SK-N-SH (cell line): ENCODE results near the gene KCNA5. TPM values are rescaled to one million over a fixed set of nuclear protein-coding genes. Genes with fewer than 3 reads are reported as not detected.

Experiments used
- CTCF ChIA-PET: fragments of 300-600, 350-600 bp; formaldehyde crosslinking; extraction: SDS; loops from one replicate; lab custom pipeline; 2021; lab: Yijun Ruan, JAX
- POLR2A ChIA-PET: fragments of 350-600 bp; sonication (Branson Sonifier 250); formaldehyde crosslinking; extraction: SDS; loops from one replicate; lab custom pipeline; 2020; ENCODE audit warnings: antibody characterized with exemption, inconsistent platforms; lab: Yijun Ruan, JAX
- DNase-seq: peaks from one replicate; pipeline ENCODE4 v3.0.0; 2012
- H2AFZ ChIP-seq: fragments of 200-600 bp; sonication (generic); 2 replicates; pipeline ENCODE4 v1.8.1; 2016; ENCODE audit warnings: antibody characterized with exemption, mild to moderate bottlenecking, low read depth
- H3F3A ChIP-seq: fragments of 200-600 bp; sonication (generic); replicated peaks from 2 replicates; pipeline ENCODE3; 2016; ENCODE audit warnings: antibody characterized with exemption, mild to moderate bottlenecking; ENCODE audit not compliant: insufficient read depth
- H3K27ac ChIP-seq, 2 experiments: fragments of 200-500 bp in 1 of 2; fragments of 200-600 bp in 1 of 2; sonication (Bioruptor generic) in 1 of 2; sonication (generic), shearing (Covaris generic) in 1 of 2; 2 replicates each; pipeline versions ENCODE4 v1.5.1 to v1.6.1; 2014 to 2016; ENCODE audit warnings: low read depth in 2 of 2, inconsistent platforms in 1 of 2, low read length in 1 of 2, mild to moderate bottlenecking in 1 of 2, mixed read lengths in 1 of 2
- H3K27me3 ChIP-seq: fragments of 200-600 bp; sonication (generic), shearing (Covaris generic); 2 replicates; pipeline ENCODE4 v1.6.1; 2016; ENCODE audit warnings: mixed run types; ENCODE audit not compliant: insufficient read depth
- H3K36me3 ChIP-seq, 2 experiments: fragments of 200-500 bp in 1 of 2; fragments of 200-600 bp in 1 of 2; sonication (Bioruptor generic) in 1 of 2; sonication (generic) in 1 of 2; replicated peaks in 1 of 2; 2 replicates each; pipeline versions ENCODE3 to v1.5.1; 2014 to 2016; ENCODE audit warnings: low read length in 1 of 2, mild to moderate bottlenecking in 1 of 2; ENCODE audit not compliant: insufficient read depth in 2 of 2, control insufficient read depth in 1 of 2
- H3K4me1 ChIP-seq, 2 experiments: fragments of 200-500 bp in 1 of 2; fragments of 200-600 bp in 1 of 2; sonication (Bioruptor generic) in 1 of 2; sonication (generic), shearing (Covaris generic) in 1 of 2; 2 replicates each; pipeline versions ENCODE4 v1.5.1 to v1.6.1; 2014 to 2016; ENCODE audit warnings: low read depth in 1 of 2, low read length in 1 of 2, mixed run types in 1 of 2; ENCODE audit not compliant: insufficient read depth in 2 of 2, control insufficient read depth in 1 of 2
- H3K4me2 ChIP-seq: fragments of 200-600 bp; sonication (generic), shearing (Covaris generic); 2 replicates; pipeline ENCODE4 v1.6.1; 2017; ENCODE audit warnings: mixed run types
- H3K4me3 ChIP-seq, 2 experiments: fragments of 200-500 bp in 1 of 2; fragments of 200-600 bp in 1 of 2; sonication (Bioruptor generic) in 1 of 2; sonication (generic), shearing (Covaris generic) in 1 of 2; 2 replicates each; pipeline versions ENCODE4 v1.5.1 to v1.8.1; 2014 to 2016; ENCODE audit warnings: low read depth in 2 of 2, inconsistent platforms in 1 of 2, low read length in 1 of 2, mild to moderate bottlenecking in 1 of 2, mixed read lengths in 1 of 2, moderate library complexity in 1 of 2
- H3K79me2 ChIP-seq: fragments of 200-600 bp; sonication (generic); 2 replicates; pipeline ENCODE4 v1.8.1; 2017; ENCODE audit warnings: mild to moderate bottlenecking; ENCODE audit not compliant: insufficient read depth
- H3K9ac ChIP-seq: fragments of 200-600 bp; sonication (generic); 2 replicates; pipeline ENCODE4 v1.6.1; 2017; ENCODE audit warnings: mixed run types
- H3K9me2 ChIP-seq: fragments of 200-600 bp; sonication (generic); 2 replicates; pipeline ENCODE4 v1.6.1; 2017; ENCODE audit warnings: mixed run types
- H3K9me3 ChIP-seq: fragments of 200-600 bp; sonication (generic); 2 replicates; pipeline ENCODE4 v1.6.1; 2017; ENCODE audit warnings: mixed run types, mild to moderate bottlenecking, moderate library complexity
- H4K20me1 ChIP-seq: fragments of 200-600 bp; sonication (generic); 2 replicates; pipeline ENCODE4 v1.6.1; 2017; ENCODE audit warnings: mild to moderate bottlenecking, mixed run types; ENCODE audit not compliant: insufficient read depth
- CHD2 ChIP-seq: fragments of 150-350 bp; IDR thresholded peaks from 2 replicates; pipeline ENCODE4 v1.6.1; 2018; ENCODE audit warnings: low read length; ENCODE audit not compliant: partially characterized antibody
- ELF1 ChIP-seq: IDR thresholded peaks from 2 replicates; pipeline ENCODE4 v1.4.0; 2012
- EZH2phosphoT487 ChIP-seq: fragments of 200-600 bp; sonication (generic); IDR thresholded peaks from 2 replicates; pipeline ENCODE4 v1.6.1; 2017; ENCODE audit warnings: low read depth, mixed run types, mild to moderate bottlenecking, antibody characterized with exemption, moderate library complexity, borderline replicate concordance
- FOXJ3 ChIP-seq: sonication (generic); formaldehyde crosslinking; IDR thresholded peaks from 2 replicates; pipeline ENCODE4 v1.5.1; 2020; ENCODE audit warnings: mild to moderate bottlenecking, missing genetic modification reagents
- FOXM1 ChIP-seq: IDR thresholded peaks from 2 replicates; pipeline ENCODE4 v1.4.0; 2012; ENCODE audit warnings: low read depth, mild to moderate bottlenecking
- JUND ChIP-seq: IDR thresholded peaks from 2 replicates; pipeline ENCODE4 v1.4.0; 2012
- MEF2A ChIP-seq: IDR thresholded peaks from 2 replicates; pipeline ENCODE4 v1.4.0; 2012; ENCODE audit warnings: low read depth, borderline replicate concordance
- MXI1 ChIP-seq: IDR thresholded peaks from 2 replicates; pipeline ENCODE4 v1.6.1; 2012; ENCODE audit warnings: mild to moderate bottlenecking, low read depth, low read length, improper control_type of control experiment
- NFIC ChIP-seq: IDR thresholded peaks from 2 replicates; pipeline ENCODE4 v1.4.0; 2012; ENCODE audit warnings: borderline replicate concordance
- NRF1 ChIP-seq: IDR thresholded peaks from 2 replicates; pipeline ENCODE4 v1.6.1; 2012; ENCODE audit warnings: low read depth, mild to moderate bottlenecking, low read length
- RCOR1 ChIP-seq: fragments of 150-350 bp; IDR thresholded peaks from 2 replicates; pipeline ENCODE4 v1.6.1; 2017; ENCODE audit warnings: antibody characterized with exemption, low read length
- RXRA ChIP-seq: IDR thresholded peaks from 2 replicates; pipeline ENCODE4 v1.4.0; 2012; ENCODE audit warnings: low read depth, mild to moderate bottlenecking, borderline replicate concordance
- SMC3 ChIP-seq: IDR thresholded peaks from 2 replicates; pipeline ENCODE4 v1.6.1; 2012; ENCODE audit warnings: low read depth, low read length, improper control_type of control experiment
- TAF1 ChIP-seq: IDR thresholded peaks from 2 replicates; pipeline ENCODE4 v1.6.1; 2012; ENCODE audit warnings: low read depth, mild to moderate bottlenecking, low read length, moderate library complexity, borderline replicate concordance
- YY1 ChIP-seq: IDR thresholded peaks from 2 replicates; pipeline ENCODE4 v1.4.0; 2012; ENCODE audit warnings: low read depth, mild to moderate bottlenecking
- WGBS: methylation state at CpG from one replicate; pipeline ENCODE4 v1.1.6; 2017; ENCODE audit warnings: low lambda C conversion rate; 5-methylcytosine and 5-hydroxymethylcytosine counted together
- polyA plus RNA-seq, 3 experiments: library from polyadenylated mRNA; depleted of rRNA; stranded (reverse); fragments of >200 nt; gene quantifications; 2 replicates each; pipeline ENCODE4 v1.2.3, GENCODE V29; 2012
- TF ChIP-seq, protein P1 (sequence below): IDR thresholded peaks from 2 replicates; pipeline ENCODE4 v1.4.0; 2012; ENCODE audit warnings: low read depth, borderline replicate concordance
- TF ChIP-seq, protein P2 (sequence below): IDR thresholded peaks from 2 replicates; pipeline ENCODE4 v1.4.0; 2012; ENCODE audit warnings: low read depth, borderline replicate concordance
- TF ChIP-seq, protein P3 (sequence below): IDR thresholded peaks from 2 replicates; pipeline ENCODE4 v1.4.0; 2012; ENCODE audit warnings: low read depth
- TF ChIP-seq, protein P4 (sequence below): fragments of 150-350 bp; IDR thresholded peaks from 2 replicates; pipeline ENCODE4 v1.6.1; 2016; ENCODE audit warnings: mild to moderate bottlenecking, low read depth, low read length
- TF ChIP-seq, protein P5 (sequence below): IDR thresholded peaks from 2 replicates; pipeline ENCODE4 v1.6.1; 2012; ENCODE audit warnings: mild to moderate bottlenecking, low read depth, low read length, moderate library complexity

Gene KCNA5
- polyA plus RNA-seq, 1 of the 3 experiments (the other 2 are of a cell fraction): not detected

DNA sequence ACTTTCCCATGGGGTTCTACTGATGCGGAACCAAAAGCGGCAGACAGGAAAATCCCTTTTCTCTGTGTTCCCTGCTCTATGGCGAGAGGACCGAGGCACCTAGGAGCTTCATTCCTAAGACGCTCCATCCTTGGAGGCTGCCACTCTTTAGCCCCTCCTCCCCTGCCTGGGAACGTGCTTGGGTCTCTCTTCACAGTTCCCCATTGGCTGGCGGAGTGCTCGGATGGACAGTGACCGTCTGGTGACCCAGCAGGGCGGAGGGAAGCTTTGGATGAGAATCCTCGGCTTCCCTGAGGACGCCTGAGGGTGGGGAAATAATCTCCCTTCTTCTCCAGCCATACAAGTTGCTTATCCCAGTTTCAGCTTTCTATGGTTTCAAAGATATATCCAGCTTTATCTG lies 37.3 kb downstream of the KCNA5 start:
- Histone ChIP-seq H3K27me3 (peaks cover 47% of the 10 kb centered on the region), H3K36me3 (no peaks in the 10 kb centered on the region), H4K20me1 (no peaks in the 10 kb centered on the region), H3F3A (peaks cover 6% of the 10 kb centered on the region), H3K9me3 (no peaks in the 10 kb centered on the region), H3K9me2 (no peaks in the 10 kb centered on the region), H3K79me2 (no peaks in the 10 kb centered on the region), H3K27ac (no peak overlapping the region), H3K4me2 (no peak overlapping the region), H3K4me3 (no peak overlapping the region), H3K4me1 (peaks cover 7 to 10% of the 10 kb centered on the region in 2 experiments; a peak in 3 of 4 replicates), H2AFZ (no peak overlapping the region), H3K9ac (no peak overlapping the region)
- WGBS: 17% methylated on average over 12 of the region's 12 CpGs
- no peak for DNase-seq
- CTCF ChIA-PET: interaction anchor here (0.8 to 9.1 kb wide), 4 partner anchors 10 to 224 kb away, joined by 3 to 86 read pairs (median 84); no protein-coding TSS in a partner anchor
- POLR2A ChIA-PET: no interaction called here
- no peak for TF ChIP-seq JUND
- TF ChIP-seq, protein P1, sequence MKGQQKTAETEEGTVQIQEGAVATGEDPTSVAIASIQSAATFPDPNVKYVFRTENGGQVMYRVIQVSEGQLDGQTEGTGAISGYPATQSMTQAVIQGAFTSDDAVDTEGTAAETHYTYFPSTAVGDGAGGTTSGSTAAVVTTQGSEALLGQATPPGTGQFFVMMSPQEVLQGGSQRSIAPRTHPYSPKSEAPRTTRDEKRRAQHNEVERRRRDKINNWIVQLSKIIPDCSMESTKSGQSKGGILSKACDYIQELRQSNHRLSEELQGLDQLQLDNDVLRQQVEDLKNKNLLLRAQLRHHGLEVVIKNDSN: no peak
- TF ChIP-seq NRF1: no peak
- TF ChIP-seq MEF2A: no peak
- no peak for TF ChIP-seq RXRA
- TF ChIP-seq, protein P2, sequence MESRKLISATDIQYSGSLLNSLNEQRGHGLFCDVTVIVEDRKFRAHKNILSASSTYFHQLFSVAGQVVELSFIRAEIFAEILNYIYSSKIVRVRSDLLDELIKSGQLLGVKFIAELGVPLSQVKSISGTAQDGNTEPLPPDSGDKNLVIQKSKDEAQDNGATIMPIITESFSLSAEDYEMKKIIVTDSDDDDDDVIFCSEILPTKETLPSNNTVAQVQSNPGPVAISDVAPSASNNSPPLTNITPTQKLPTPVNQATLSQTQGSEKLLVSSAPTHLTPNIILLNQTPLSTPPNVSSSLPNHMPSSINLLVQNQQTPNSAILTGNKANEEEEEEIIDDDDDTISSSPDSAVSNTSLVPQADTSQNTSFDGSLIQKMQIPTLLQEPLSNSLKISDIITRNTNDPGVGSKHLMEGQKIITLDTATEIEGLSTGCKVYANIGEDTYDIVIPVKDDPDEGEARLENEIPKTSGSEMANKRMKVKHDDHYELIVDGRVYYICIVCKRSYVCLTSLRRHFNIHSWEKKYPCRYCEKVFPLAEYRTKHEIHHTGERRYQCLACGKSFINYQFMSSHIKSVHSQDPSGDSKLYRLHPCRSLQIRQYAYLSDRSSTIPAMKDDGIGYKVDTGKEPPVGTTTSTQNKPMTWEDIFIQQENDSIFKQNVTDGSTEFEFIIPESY: no peak
- no peak for TF ChIP-seq NFIC
- TF ChIP-seq CHD2: no peak
- no peak for TF ChIP-seq YY1
- no peak for TF ChIP-seq ELF1
- TF ChIP-seq, protein P3, sequence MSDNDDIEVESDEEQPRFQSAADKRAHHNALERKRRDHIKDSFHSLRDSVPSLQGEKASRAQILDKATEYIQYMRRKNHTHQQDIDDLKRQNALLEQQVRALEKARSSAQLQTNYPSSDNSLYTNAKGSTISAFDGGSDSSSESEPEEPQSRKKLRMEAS: no peak
- TF ChIP-seq FOXJ3 (CRISPR knock-in tag): no peak
- TF ChIP-seq TAF1: no peak
- TF ChIP-seq FOXM1: no peak
- no peak for TF ChIP-seq SMC3

DNA sequence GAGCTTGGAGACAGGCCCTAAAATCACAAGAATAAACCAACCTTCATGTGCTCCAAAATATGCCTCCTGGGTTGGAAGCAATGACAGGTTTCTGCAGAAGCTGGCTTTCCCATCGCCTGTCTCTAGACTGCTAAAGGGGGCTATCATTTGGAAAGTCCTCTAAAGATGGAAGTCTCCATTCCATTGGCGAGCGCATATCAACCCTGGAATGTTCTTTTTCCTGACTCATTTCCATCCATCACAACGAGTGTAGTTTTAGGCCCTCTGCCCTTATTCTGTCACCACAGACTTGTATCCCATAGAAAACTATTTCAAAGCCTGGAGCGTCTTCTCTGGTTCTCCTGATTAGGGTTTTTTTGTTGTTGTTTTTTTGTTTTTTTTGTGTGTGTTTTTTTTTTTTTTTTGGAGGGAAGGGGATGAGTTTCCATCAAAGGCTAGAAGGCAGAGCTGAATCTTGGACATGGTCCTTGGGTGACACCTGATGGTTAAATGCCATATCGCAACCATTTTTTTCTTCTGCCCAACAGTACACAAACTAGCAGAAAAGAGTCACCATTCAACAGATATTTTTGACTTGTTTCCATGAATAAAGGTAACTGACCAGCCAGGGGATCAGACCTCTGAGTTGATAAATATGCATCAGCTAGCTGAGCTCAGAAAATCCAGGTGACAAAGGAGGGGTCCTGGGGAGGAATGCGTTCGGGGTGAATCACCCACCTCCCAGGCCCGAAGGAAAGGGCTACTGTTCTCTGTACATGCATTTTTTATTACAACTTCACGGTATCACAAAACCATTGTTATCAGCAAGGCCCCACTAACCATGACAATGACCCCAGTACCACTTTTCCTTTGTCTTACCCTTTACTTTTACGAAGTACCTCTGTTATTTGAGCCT lies 40.5 kb downstream of the KCNA5 start:
- Histone ChIP-seq H3K36me3 (no peaks in the 10 kb centered on the region), H3K4me1 (peaks cover 0 to 18% of the 10 kb centered on the region in 2 experiments; a peak in 3 of 4 replicates), H3K9ac (no peak overlapping the region), H3K9me2 (no peaks in the 10 kb centered on the region), H4K20me1 (no peaks in the 10 kb centered on the region), H3K27me3 (peaks cover 15% of the 10 kb centered on the region; the same call in 1 of the 2 replicates), H3F3A (peaks cover 16% of the 10 kb centered on the region), H3K4me3 (peak overlapping the region in 1 of 2 experiments; percentile 4; a peak in 1 of 4 replicates), H3K4me2 (no peak overlapping the region), H2AFZ (no peak overlapping the region), H3K9me3 (no peaks in the 10 kb centered on the region), H3K27ac (no peak overlapping the region), H3K79me2 (no peaks in the 10 kb centered on the region)
- WGBS: 31% methylated on average over 11 of the region's 11 CpGs
- CTCF ChIA-PET: interaction anchor here (0.6 to 9.1 kb wide), 22 partner anchors 10 to 239 kb away, joined by 3 to 86 read pairs (median 4); no protein-coding TSS in a partner anchor
- POLR2A ChIA-PET: no interaction called here
- peak; percentile 66 for DNase-seq
- TF ChIP-seq RCOR1: no peak
- TF ChIP-seq, protein P4, sequence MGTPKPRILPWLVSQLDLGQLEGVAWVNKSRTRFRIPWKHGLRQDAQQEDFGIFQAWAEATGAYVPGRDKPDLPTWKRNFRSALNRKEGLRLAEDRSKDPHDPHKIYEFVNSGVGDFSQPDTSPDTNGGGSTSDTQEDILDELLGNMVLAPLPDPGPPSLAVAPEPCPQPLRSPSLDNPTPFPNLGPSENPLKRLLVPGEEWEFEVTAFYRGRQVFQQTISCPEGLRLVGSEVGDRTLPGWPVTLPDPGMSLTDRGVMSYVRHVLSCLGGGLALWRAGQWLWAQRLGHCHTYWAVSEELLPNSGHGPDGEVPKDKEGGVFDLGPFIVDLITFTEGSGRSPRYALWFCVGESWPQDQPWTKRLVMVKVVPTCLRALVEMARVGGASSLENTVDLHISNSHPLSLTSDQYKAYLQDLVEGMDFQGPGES: no peak
- no peak for TF ChIP-seq ELF1
- no peak for TF ChIP-seq EZH2phosphoT487
- TF ChIP-seq, protein P5, sequence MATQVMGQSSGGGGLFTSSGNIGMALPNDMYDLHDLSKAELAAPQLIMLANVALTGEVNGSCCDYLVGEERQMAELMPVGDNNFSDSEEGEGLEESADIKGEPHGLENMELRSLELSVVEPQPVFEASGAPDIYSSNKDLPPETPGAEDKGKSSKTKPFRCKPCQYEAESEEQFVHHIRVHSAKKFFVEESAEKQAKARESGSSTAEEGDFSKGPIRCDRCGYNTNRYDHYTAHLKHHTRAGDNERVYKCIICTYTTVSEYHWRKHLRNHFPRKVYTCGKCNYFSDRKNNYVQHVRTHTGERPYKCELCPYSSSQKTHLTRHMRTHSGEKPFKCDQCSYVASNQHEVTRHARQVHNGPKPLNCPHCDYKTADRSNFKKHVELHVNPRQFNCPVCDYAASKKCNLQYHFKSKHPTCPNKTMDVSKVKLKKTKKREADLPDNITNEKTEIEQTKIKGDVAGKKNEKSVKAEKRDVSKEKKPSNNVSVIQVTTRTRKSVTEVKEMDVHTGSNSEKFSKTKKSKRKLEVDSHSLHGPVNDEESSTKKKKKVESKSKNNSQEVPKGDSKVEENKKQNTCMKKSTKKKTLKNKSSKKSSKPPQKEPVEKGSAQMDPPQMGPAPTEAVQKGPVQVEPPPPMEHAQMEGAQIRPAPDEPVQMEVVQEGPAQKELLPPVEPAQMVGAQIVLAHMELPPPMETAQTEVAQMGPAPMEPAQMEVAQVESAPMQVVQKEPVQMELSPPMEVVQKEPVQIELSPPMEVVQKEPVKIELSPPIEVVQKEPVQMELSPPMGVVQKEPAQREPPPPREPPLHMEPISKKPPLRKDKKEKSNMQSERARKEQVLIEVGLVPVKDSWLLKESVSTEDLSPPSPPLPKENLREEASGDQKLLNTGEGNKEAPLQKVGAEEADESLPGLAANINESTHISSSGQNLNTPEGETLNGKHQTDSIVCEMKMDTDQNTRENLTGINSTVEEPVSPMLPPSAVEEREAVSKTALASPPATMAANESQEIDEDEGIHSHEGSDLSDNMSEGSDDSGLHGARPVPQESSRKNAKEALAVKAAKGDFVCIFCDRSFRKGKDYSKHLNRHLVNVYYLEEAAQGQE: no peak
- no peak for TF ChIP-seq MXI1
- TF ChIP-seq JUND: no peak
